GM21825 (cell line): Measurements from ENCODE around the gene PSMA7.

Source experiments
- ATAC-seq: cut with Tn5 transposase; IDR thresholded peaks from one replicate; pipeline ENCODE4 v1.9.1; 2021; ENCODE audit warnings: mild to moderate bottlenecking, moderate library complexity; ENCODE audit not compliant: unreplicated experiment

The PSMA7 gene

DNA sequence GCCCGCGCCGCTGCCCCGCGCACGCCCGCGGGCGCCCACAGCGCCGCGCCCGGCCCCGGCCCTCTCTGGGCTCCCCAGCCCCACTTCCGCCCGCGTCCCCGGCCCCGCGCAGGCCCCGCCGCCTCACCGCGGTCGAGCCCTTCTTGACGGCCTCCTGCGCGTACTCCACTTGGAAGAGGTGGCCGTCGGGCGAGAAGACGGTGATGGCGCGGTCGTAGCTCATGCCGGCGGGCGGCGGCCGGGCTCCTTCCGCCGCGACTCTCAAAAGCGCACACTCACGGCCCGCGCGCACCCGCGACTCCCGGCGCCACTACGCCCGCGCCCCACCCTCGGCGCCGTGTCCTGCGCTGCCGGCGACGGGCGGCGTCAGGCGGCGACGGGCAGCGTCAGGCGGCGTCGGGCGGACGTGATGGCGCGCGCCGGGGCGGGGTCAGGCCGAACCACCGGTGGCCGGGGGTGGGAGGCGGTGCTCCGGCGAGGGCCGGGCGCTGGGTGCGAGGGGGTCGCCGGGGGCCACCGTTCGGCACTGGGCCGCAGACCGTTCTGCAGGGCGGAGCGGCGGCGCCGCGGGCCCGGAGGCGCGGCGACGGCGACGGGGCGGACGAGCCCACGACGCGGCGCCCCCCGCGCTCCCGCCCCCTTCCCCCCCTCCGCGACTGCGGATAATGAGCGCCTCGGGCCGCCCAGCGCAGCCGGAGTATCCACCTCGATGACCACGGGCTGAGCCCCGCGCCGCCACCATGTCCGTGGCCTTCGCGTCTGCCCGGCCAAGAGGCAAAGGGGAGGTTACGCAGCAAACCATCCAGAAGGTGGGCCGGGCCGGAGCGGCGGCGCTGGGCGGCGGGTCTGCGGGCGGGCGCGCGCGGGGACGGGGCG, at the start of gene PSMA7, which contains the start of gene SS18L1:
TSS of gene PSMA7 (minus strand) at position 314 of the 876 bp plus-strand sequence. CDS start at position 223, 91 bp downstream.
TSS of gene SS18L1 (plus strand) at position 689 of the 876 bp plus-strand sequence. CDS start at position 741, 52 bp downstream.
- peak; percentile 68 for ATAC-seq

DNA sequence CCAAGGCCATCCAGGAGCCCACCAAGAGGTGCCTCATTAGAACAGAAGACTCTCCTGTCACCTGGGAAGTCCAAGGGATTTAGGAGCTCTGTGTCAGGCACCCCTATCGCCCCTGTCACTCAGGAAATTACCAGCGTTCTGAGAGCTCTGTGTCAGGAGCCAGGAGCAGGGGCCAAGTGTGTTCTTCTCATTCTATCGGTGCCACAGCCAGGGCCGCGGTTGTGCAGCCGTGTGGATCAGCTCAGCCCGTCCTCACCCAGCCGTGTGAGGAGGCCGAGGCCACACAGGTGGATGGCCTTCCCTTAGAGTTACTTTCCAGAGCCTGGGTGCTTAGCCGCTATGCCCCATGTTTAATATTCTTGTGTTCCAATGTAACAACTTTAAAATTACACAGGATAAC, 49.4 kb upstream of the PSMA7 start:
- no peak for ATAC-seq

DNA sequence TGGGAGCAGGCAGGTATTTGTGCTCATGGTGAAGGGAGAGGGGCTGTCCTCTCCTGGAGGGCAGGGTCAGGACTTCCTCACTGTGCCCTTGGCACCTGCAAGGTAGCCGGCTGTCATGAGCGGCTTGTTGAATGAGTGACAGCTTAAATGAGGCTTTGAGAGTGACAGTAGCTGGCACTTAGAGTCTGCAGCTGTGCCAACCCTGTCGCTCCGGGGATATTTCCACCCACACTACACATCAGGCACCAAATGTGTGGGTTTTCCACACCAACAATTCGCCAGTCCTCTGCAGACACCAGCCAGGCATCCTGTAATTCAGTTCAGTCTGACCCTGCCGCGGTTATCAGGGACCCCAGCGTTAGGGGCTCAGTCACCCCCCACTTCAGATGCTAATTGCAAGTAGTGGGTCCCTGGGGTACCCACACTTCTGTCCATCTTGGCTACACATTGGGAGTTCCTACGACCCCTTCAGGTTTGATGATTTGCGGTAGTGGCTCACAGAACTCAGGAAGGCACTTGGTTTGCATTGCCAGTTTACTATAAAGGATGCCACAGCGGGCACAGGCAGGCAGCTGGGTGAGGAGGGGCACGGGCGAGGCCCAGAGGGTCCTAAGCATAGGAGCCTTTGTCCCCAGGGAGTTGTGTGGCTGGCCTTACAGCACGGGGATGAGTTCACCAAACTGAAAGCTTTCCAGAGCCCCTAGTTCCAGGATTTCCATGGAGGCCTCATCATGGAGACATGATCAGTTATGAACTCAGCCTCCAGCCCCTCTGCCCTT, 48.8 kb upstream of the PSMA7 start:
- ATAC-seq: no peak

DNA sequence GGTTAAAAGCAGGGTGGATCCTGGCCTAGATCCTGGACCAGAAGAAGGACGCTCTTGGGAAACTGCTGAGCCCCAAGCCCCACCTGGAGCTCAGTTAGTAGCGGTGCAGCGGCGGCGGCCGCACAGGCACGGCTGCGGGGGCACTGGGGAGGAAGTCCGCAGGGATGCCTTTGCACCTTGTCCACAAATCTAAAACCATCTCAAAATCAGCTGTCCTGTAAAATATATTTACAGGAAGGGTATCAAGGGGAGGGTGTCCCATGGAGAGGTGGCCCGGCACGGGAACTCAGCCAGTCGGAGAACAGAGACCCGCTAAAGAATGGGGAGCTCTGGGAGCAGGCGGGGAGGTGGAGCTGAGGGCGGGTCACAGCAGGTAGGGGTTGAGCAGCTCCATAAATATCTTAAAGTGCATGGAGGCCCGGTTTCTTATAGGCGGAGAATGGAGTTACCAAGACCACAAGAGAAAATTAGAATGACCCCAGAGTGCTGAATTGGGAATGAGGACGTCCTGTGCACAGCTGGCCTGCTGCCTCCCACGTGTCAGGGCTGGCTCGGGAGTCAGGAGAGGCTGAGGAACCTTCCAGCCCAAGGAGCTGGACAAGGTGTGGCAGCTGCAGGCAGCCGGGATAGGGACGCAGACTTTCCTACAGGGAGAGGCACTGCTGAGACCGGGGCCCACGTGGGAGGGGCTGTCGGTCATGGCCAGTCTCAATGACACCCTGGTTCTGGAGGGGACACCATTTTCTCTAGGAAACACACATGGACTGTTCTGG, 47.6 kb upstream of the PSMA7 start:
- ATAC-seq: no peak

DNA sequence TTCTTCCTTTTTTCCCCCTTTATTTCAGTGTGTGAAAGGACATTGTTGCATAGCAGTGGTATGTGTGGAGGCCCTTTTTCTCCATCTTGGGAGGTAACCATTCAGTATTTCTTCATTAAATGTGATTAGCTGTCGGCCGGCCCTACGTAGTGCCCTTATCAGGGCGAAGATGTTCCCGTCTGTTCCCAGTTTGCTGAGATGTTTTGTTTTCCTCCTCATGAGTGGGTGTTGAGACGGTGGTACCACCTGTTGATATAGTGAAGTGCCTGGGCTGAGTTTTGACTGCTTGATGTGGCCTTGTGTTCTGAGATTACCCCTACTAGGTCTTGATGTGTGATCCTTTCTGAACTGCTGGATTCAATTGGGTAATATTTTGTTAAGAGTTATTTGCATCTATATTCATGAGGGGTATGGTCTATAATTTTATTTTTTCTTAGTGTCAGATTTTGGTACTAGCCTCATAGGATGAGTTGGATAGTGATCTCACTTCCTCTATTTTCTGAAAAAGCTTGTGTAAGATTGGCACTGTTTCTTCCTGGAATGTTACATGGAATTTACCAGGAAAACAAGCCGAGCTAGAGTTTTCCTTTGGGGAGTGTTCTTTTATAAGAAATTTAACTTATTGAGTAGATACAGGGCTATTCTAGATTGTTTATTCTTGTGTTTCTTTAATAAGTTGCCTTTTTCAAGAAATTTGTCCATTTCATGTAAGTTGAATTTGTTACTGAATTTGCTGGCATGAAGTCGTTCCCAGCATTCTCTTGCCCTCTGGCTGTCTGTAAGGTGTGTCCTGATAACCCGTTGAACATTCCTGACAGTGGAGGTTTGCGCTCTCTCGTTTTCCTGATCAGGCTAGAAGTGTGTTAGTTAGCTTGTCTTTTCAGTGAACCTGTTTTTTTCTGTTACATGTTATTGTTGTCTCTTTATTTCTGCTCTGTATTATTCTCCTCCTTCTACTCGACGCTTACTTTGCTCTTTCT, 44.0 kb upstream of the PSMA7 start:
- ATAC-seq: no peak

DNA sequence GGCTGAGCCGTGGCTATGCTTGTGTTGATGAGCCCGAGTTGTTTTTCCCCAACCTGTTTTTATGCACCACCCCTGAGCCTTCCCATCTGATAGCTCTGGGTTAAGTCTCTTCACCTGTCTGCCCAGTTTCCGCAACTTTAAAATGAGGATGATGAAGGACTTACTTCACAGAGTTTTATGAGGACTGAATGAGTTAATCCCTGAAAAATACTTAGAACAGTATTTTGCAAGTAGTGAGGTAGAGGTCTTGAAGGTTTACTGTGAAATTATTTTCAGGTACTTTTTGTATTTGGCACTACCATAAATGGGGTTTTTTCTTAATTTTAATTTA, 42.9 kb upstream of the PSMA7 start:
- no peak for ATAC-seq

DNA sequence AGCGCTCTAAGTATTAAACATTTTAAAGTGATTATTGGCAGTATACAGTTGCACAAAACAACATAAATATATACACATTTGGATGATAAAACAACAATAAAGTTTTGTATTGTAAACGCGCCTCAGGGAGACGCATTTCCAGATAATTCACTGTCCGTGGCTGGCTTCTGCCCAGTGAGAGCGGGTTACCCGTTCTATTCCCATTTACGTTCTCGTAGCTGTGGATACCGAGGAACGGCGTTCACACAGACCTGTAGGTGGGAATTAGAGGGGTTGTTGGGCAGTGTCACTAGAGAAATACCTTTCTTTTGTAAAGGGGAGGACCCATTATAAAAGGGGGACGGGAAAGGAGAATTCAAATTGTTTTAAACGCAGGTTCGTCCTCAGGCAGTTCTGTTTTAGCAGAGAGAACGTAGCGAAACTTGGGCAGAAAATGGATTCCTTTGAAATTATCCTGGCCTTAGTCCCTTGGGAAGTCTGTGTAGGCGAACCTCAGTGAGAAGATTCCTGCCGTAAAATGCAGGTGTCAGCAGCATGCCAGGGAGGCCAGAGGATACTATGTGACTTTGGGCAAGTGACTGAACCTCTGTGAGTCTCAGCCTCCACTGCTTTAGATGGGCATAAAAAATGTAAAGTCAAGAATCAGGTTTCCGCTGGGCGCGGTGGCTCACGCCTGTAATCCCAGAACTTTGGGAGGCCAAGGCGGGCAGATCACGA, 40.4 kb upstream of the PSMA7 start:
- no peak for ATAC-seq

DNA sequence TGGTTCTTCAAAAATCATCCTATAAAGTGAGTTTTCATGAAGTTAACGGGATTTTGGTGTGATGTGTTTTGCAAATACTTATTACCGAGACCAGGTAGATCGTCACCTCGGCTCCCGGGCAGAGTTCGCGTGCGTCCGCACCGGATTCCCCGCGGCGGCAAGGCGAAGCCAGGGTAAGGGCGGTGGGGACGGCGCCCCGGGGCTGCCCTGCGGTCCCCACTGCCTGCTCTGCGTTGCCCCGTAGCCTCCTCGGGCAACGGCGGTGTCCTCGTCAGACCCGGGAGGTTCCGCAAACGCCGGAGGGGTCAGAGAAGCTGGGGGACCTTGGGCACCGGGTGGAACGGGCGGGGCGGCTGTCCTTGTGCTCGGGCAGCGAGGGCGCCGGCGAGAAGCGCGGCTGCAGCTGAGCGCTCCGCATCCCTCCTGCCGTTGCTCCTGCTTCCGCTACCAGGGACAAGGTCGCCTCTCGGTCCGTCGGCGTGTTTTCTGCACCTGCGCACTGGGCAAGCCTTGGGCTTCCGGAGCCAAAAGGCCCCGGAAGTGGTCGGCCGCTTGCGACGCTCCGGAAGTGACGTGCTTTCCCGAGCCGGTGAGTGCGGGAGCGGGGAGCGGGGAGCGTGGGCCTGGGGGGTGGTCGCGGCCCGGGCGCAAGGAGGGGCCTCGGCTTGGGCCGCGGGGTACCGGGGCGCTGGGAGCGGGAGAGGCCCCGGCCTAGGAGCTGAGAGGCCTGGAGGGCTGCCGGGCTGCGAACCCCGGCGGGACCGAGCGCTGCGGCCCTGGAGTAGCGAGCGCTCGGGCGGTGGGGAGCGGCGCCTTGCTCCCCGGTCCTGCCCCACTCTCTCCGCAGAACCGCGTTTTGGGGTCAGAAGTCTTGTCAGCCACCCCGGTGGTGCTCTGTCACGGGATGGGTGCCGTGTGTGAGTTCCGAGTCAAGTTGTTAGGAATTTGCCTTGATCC, 39.6 kb upstream of the PSMA7 start, which contains the start of gene MTG2:
TSS of gene MTG2 (plus strand) at position 560 of the 957 bp plus-strand sequence. CDS start 10,393 bp downstream, outside the sequence.
- peak; percentile 91 for ATAC-seq

DNA sequence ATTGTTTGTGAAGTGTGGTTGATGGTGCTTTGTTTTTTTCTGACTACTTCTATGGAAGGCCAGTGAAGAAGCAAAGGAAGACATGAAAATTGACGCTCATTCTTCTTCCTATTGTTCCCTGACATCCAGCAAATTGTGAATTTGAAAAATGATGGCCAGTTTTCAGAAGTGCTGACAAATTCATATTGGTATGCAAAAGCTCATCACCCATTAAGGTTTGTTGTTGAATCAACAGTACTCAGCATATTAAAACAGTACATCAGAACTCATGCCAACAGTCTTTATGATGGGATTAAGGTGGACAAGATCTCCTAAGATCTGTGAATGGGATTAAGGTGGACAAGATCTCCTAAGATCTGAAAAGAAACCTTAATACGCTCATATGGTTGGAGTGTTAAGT, 38.6 kb upstream of the PSMA7 start:
- no peak for ATAC-seq

DNA sequence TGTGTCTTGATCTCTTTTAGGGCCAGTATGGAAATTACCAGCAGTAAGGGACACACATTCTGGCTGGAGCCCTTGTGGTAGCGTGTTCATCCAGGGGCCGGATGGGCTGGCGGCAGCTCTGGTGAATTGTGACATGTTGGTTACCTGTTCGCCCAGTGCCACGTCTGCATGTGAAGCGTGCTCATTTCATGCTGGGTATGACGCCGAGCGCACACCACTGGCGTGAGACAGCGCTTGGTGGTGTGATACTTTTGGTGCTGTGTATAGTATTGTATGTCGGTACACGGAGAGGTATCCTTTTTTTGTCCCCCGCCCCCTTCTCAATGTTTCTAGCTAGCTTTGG, 35.9 kb upstream of the PSMA7 start:
- ATAC-seq: no peak

DNA sequence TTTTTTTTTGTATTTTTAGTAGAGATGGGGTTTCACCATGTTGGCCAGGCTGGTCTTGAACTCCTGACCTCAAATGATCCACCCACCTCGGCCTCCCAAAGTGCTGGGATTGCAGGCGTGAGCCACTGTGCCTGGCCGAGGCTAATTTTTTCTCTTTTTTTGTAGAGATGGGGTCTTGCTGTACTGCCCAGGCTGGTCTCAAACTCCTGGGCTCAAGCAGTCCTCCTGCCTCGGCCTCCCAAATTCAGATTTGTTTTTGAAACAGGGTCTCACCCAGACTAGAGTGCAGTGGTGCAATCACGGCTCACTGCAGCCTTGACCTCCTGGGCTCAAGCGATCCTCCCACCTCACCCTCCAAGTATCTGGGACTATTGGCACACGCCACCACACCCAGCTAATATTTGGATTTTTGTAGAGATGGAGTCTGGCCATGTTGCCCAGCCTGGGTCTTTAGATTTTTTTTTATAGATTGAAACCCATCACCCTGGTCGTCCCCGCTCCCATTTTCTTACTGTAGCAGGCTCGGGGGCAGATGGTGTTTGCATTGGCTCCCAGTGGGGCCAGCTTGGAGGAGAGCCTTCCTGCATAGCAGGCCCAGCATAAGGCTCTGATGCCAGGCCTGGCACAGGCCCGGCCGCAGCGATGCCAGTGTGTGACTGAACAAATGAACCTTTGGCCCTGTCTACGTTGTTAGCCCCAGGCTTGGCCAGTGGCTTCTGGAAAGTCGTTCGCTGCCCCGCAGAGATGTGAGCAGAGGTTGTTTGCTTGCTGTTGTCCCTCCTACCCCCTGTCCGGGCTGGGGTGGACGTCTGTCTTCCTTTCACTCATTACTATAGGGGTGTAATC, 35.3 kb upstream of the PSMA7 start:
- no peak for ATAC-seq

DNA sequence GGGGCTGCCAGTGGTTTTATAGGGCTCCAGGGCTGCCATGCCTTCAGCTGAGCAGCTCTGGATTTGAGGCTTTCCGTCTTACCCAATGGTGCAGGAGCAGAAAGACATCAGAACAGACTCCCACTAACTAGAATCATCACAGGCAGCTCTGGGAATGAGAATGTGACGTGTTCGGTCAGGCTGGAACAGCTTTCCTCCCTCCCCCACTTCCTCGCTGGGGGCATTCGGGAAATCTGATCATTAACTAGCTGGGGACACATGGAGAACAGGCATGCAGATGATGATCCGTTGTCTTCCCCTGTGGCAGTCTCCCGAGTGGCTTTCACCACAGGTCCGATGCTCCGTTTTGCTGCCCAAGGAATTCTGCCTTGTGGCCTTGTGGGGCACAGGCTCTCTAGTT, 34.1 kb upstream of the PSMA7 start:
- ATAC-seq: no peak

DNA sequence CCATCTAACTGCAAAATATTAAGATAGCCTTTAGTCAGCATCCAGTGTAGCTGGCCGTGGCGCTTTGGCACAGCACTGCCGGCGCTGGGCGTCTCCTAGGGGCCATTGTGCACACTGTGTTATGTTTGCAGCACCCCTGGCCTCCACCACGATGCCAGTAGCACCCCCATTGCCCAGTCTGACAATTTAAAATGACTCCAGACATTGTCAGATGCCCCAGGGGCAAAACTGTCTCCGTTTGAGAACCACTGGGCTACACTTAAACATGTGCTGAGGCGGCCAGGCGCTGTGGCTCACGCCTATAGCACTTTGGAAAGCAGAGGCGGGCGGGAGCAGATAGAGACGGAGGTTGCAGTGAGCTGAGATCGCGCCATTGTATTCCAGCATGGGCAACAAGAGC, 33.7 kb upstream of the PSMA7 start:
- no peak for ATAC-seq

DNA sequence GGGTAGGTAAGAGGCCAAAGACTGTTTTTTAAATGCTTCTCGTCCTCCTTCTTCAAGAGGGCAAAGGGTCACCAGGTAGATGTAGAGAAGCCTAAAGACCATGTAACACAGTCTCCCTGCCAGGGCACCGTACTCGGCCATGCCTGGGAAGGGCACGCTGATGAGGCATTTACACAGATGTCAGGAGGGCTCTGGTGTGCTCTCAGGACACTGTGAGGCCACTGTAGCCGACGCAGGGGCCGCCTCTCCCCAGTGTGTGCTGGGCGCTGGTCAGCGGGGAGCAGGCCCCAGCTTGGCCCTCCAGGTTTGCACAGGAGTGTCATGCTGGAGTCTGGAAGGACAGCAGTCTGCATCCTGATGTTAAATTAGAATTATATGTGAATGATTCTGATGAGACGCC, 32.5 kb upstream of the PSMA7 start:
- ATAC-seq: no peak

DNA sequence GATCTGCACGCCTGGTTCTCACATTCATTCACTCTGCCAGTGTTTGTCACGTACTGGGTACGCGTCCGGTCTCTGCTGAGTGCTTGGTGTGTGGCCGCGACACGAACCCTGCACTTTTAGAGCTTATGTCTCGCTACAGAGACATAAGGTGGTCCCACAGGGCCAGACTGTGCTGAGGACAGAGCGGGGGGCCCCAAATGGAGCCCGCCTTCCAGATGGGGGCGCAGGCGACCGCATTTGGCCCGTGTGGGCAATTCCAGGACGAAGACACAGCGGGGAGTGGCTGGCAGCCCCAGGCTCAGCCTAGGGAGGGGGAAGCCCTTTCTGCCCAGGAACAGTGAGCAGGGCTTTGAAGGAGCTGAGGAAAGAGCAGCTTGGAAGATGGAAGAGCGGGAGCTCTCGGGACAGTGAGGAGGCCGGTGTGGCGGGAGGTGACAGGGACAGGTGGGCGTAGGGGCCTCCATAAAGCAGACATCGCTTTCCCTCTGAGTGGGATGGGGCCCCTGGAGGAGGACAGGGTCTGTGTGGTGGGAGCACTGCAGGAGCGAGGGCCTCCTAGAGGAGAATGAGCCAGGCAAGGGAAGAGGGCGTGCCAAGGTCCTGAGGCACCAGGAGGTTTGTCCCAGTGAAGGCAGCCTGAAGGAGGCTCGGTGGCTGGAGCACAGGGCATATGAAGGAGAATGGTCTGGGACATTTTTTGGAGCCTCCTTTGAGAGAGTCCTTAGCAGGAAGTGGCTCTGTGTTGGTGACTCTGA, 31.9 kb upstream of the PSMA7 start:
- no peak for ATAC-seq

DNA sequence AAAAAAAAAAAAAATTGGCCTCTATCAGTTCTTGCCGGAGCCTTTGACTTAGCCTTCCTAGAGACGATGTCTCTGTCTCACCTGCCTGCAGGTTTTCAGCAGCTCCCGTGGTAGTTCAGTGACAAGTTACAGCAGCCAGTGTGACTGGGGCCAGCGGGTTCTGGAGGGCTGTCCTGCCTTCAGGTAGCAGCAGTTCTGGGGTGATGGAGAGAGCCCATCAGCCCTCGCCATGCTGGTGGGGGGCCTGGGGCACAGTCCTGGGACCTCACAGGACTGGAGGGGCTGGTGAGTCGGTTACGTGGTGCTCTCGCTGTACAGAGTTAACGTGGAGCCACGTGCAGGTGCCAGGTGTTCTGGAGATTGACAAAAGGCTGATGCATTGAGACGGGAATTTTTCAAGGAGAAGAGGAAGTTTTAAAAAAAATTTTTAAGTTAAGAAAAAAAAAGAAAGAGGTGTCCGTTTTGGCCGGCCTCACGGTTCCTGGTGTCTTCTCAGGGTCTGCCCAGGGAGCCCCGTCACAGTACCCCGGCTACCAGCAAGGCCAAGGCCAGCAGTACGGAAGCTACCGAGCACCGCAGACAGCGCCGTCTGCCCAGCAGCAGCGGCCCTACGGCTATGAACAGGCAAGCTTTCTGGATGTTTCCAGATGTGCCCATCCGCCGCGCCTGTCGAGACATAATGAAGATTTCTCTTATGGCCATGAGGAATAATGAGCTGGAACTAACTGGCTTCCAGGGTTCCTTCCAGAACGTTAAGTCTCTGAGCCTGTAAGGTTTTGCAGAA, 31.0 kb upstream of the PSMA7 start:
- no peak for ATAC-seq
